ENCODE data around the gene MRPL43. TPM values are rescaled to one million over a fixed set of nuclear protein-coding genes. Genes with fewer than 3 reads are reported as not detected.

The MRPL43 gene
- total RNA-seq, 1 donor from 2014 or later, result 24.5 TPM

GRCh38 chr10:100960251-100960650, 27.0 kb downstream of the MRPL43 start:
- no peaks in the 10 kb centered on the region for H3K9me3 ChIP-seq (ENCODE audit: low read depth)
- no peak overlapping the region for H3K9ac ChIP-seq
- no peak overlapping the region for H3K4me3 ChIP-seq
- no peak overlapping the region for H3K4me2 ChIP-seq
- peaks cover 10% of the 10 kb centered on the region for H3F3A ChIP-seq (ENCODE audit: low read depth)
- H3K79me2 ChIP-seq (ENCODE audit: low read depth), result no peaks in the 10 kb centered on the region
- no peak overlapping the region for H2AFZ ChIP-seq (replicated peaks)
- H4K20me1 ChIP-seq (ENCODE audit: low read depth), result no peaks in the 10 kb centered on the region
- no peak for DNase-seq (ENCODE audit: low spot score)
- TF ChIP-seq EZH2phosphoT487 (IDR thresholded peaks at IDR 0.05) (no peak), CTCF (IDR thresholded peaks at IDR 0.05) (no peak), EZH2 (IDR thresholded peaks at IDR 0.05) (no peak)
- H3K36me3 ChIP-seq, result peaks cover 20% of the 10 kb centered on the region
- peaks cover 23% of the 10 kb centered on the region for H3K36me3 Mint-ChIP-seq
- no peaks in the 10 kb centered on the region for H3K4me1 Mint-ChIP-seq
- no peak overlapping the region for H3K4me3 Mint-ChIP-seq
- no peaks in the 10 kb centered on the region for H3K27me3 Mint-ChIP-seq (ENCODE audit: insufficient read depth, low read depth)
- no peaks in the 10 kb centered on the region for H3K9me3 Mint-ChIP-seq
- H3K27ac Mint-ChIP-seq, result no peak overlapping the region
- no peak overlapping the region for H3K27ac ChIP-seq
- no peaks in the 10 kb centered on the region for H3K27me3 ChIP-seq
- no peaks in the 10 kb centered on the region for H3K4me1 ChIP-seq

- H3F3A ChIP-seq (ENCODE audit: low read depth), result no peaks in the 10 kb centered on the region
- Mint-ChIP-seq H3K36me3 (peaks cover 11% of the 10 kb centered on the region), H3K4me1 (no peaks in the 10 kb centered on the region), H3K9me3 (no peaks in the 10 kb centered on the region), H3K4me3 (no peak overlapping the region), H3K27ac (no peak overlapping the region), H3K27me3 (ENCODE audit: insufficient read depth, low read depth) (no peaks in the 10 kb centered on the region)
- no peaks in the 10 kb centered on the region for H3K4me1 ChIP-seq
- H3K9me3 ChIP-seq (ENCODE audit: low read depth), result no peaks in the 10 kb centered on the region
- H3K27ac ChIP-seq, result no peak overlapping the region
- H4K20me1 ChIP-seq (ENCODE audit: low read depth), result no peaks in the 10 kb centered on the region
- H3K4me3 ChIP-seq, result no peak overlapping the region
- H3K27me3 ChIP-seq, result no peaks in the 10 kb centered on the region
- H3K4me2 ChIP-seq, result no peak overlapping the region
- H2AFZ ChIP-seq (replicated peaks), result no peak overlapping the region
- peaks cover 10% of the 10 kb centered on the region for H3K36me3 ChIP-seq
- no peaks in the 10 kb centered on the region for H3K79me2 ChIP-seq (ENCODE audit: low read depth)
- no peak for DNase-seq (ENCODE audit: low spot score)
- TF ChIP-seq EZH2 (IDR thresholded peaks at IDR 0.05), result no peak
- TF ChIP-seq EZH2phosphoT487 (IDR thresholded peaks at IDR 0.05), result no peak
- no peak for TF ChIP-seq CTCF (IDR thresholded peaks at IDR 0.05)
- no peak overlapping the region for H3K9ac ChIP-seq
These were observed 38.4 kb downstream of the MRPL43 start for GRCh38 chr10:100948916-100949315.

- Mint-ChIP-seq H3K27ac (no peak overlapping the region), H3K9me3 (no peaks in the 10 kb centered on the region), H3K4me3 (no peak overlapping the region), H3K4me1 (no peaks in the 10 kb centered on the region), H3K36me3 (peaks cover 20% of the 10 kb centered on the region), H3K27me3 (ENCODE audit: insufficient read depth, low read depth) (no peaks in the 10 kb centered on the region)
- no peak overlapping the region for H3K4me2 ChIP-seq
- no peaks in the 10 kb centered on the region for H4K20me1 ChIP-seq (ENCODE audit: low read depth)
- no peaks in the 10 kb centered on the region for H3K27me3 ChIP-seq
- peaks cover 18% of the 10 kb centered on the region for H3K36me3 ChIP-seq
- H3K9ac ChIP-seq, result no peak overlapping the region
- H2AFZ ChIP-seq (replicated peaks), result no peak overlapping the region
- no peak for TF ChIP-seq EZH2phosphoT487 (IDR thresholded peaks at IDR 0.05)
- TF ChIP-seq CTCF (IDR thresholded peaks at IDR 0.05), result no peak
- H3F3A ChIP-seq (ENCODE audit: low read depth), result peaks cover 5% of the 10 kb centered on the region
- no peaks in the 10 kb centered on the region for H3K79me2 ChIP-seq (ENCODE audit: low read depth)
- DNase-seq (ENCODE audit: low spot score), result no peak
- no peak overlapping the region for H3K27ac ChIP-seq
- H3K9me3 ChIP-seq (ENCODE audit: low read depth), result no peaks in the 10 kb centered on the region
- no peaks in the 10 kb centered on the region for H3K4me1 ChIP-seq
- no peak overlapping the region for H3K4me3 ChIP-seq
These were observed 41.5 kb downstream of the MRPL43 start for GRCh38 chr10:100945754-100946153.

All from neural progenitor cell (in vitro differentiated cells).